Astrocyte of the cerebellum (primary cell): ENCODE measurements around the gene DUSP11.

Experiments
- DNase-seq: peaks from one replicate; pipeline ENCODE4 v3.0.0-alpha.2; 2011; ENCODE audit warnings: low read depth
- H3K4me3 ChIP-seq: 2 replicates; pipeline ENCODE4 v1.5.1; 2011; ENCODE audit warnings: mild to moderate bottlenecking, low read depth, low read length, moderate library complexity
- CTCF ChIP-seq: IDR thresholded peaks from 2 replicates; pipeline ENCODE4 v1.5.1; 2012; ENCODE audit warnings: low read length, low read depth, moderate library complexity, mild to moderate bottlenecking; ENCODE audit errors: missing control alignments
- in situ Hi-C: cut with HindIII; loops from 2 replicates; pipeline ENCODE4 v1.10.0; 2017; ENCODE audit warnings: low sequenced_read_pairs

Gene DUSP11

DNA sequence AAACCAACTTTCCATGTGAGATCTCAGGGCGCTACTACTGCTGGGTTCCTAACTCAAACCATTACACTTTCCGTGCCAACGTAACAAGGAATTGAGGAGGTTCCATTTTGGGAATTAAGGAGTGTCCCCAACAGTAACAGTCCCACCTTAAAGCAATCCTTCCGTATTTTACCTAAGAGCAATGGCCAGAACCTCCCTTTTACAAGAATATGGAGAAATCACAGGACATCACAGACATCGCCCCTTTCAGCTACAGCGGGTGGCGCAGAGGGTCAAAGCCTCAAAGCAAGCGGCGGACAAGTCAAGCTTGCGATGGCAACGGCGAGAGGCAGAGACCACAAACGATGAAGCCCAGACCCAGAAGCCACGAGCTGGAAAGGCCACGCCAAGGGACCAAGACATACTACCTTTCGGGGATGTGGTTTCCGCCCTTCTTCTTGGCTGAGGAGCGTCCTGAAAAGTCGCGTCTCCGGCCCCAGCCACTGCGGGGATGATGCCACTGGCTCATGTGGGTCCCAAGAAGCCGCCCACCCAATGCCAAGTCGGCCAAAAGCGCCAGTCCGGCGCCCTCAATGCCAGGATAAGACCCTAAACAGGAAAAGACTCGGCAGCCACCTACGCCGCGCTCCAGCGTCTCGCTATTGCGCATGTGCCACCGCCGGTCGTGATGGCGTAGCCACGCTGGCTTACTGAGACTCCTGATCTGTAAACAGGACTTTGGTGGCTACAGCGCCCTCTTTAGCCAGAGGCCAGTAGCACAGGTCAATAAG is at the start of gene DUSP11:
TSS of gene DUSP11 (minus strand) at position 637 of the 770 bp plus-strand sequence. CDS start at position 508, 129 bp downstream.
- H3K4me3 ChIP-seq: peak within 1 kb of the TSS; percentile 100
- peak; percentile 87 for DNase-seq
- in situ Hi-C loops: loop anchor here (10.0 kb wide), 1 partner anchor 65 kb away; no protein-coding TSS in a partner anchor
- peak; percentile 95 for TF ChIP-seq CTCF

DNA sequence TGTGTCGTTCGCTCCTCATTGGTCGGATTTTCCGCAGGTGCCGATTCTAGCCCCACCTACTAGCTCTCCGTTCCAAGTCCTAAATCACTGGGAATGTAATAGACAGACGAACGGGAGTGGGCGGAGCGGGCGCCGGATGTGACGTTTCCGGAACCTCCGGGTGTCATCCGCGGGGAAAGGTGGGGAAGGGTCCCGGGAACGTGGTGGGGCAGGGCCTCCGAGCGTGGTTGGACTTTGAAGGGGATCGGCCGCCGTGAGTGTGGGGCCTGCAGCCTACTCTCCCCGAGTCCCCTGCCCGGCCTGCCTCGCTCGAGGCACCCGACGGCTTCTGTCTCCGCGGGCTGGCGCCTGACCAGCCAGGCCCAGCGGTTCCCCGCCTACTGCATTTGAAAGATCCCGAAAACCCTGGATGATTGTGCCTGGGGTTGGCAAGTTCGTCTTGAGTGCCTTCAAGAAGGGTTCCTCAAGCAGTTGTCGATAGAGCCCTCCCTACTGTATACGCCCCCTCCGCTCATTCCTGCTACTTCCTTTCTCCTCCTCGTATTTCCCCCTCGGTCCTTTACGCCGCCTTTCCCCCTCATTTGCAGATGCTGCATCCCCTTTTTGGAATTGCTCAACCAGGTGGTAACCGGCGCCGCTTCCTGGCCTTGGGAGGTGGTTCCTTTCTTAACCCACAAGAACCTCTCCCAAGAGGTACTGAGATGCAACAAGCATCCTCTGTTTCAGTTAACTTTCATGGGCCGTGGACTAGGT is 49.1 kb upstream of the DUSP11 start, which contains the start of gene STAMBP:
TSS of gene STAMBP (plus strand) at position 144 of the 753 bp plus-strand sequence. CDS start 1,896 bp downstream, outside the sequence.
- peak within 1 kb of the TSS; percentile 81 for H3K4me3 ChIP-seq
- TF ChIP-seq CTCF: no peak

DNA sequence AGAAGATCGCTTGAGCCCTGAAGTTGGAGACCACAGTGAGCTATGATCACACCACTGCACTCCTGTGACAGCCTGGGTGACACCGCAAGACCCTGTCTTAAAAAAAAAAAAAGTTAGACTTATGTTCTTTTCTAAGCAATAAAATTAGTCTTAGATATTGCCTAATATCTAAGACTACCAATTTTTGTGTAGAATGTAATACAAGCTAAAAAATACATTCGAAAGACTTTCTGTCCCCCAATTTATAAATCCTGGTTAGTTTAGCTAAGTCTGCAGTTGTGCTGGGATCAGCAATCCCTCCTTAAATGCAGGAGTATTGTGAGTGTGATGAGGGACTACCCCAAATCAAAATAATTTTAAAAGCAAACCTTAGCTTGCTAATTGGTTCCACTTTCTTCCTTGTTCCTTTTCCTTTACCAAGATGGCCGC is 48.5 kb upstream of the DUSP11 start:
- H3K4me3 ChIP-seq: peak overlapping the region; percentile 81
- DNase-seq: no peak
- in situ Hi-C loops: no loop called here
- TF ChIP-seq CTCF: no peak

More for the DNA sequence above, 49.1 kb upstream of the DUSP11 start, which contains the start of gene STAMBP:
- peak; percentile 96 for DNase-seq
- in situ Hi-C loops: no loop called here

GRCh38 chr2:73827660-73828388 is 47.9 kb upstream of the DUSP11 start:
- no peak for TF ChIP-seq CTCF
- no peak for DNase-seq
- no peak overlapping the region for H3K4me3 ChIP-seq
- in situ Hi-C loops: no loop called here

- no peak for DNase-seq
- in situ Hi-C loops: no loop called here
- peak; percentile 49 for TF ChIP-seq CTCF
- H3K4me3 ChIP-seq: no peak overlapping the region
These were observed 47.1 kb upstream of the DUSP11 start for GRCh38 chr2:73827018-73827417.

- DNase-seq: no peak
- TF ChIP-seq CTCF: no peak
- in situ Hi-C loops: no loop called here
- no peak overlapping the region for H3K4me3 ChIP-seq
These were observed 45.5 kb upstream of the DUSP11 start for GRCh38 chr2:73825408-73825807.
